Measurements from ENCODE around the gene METTL3.

The METTL3 gene

GRCh38 chr14:21526672-21527317 lies 15.7 kb upstream of the METTL3 start:
- TF ChIP-seq CTCF (IDR thresholded peaks at IDR 0.05; ENCODE audit: low read depth, low read length, missing control alignments): no peak
- no peak for DNase-seq (ENCODE audit: low read depth)
- in situ Hi-C loops (cut with HindIII; ENCODE audit: low sequenced_read_pairs): no loop called here
- peak overlapping the region; percentile 73 for H3K4me3 ChIP-seq (ENCODE audit: low read depth, low read length)

- peak within 1 kb of the TSS; percentile 73 for H3K4me3 ChIP-seq (ENCODE audit: low read depth, low read length)
- TF ChIP-seq CTCF (IDR thresholded peaks at IDR 0.05; ENCODE audit: low read depth, low read length, missing control alignments): no peak
- in situ Hi-C loops (cut with HindIII; ENCODE audit: low sequenced_read_pairs): no loop called here
These were observed 15.0 kb upstream of the METTL3 start, which contains the start of gene SALL2 for GRCh38 chr14:21525962-21526671. Gene SALL2 (minus strand): TSS chr14:21526346. CDS start chr14:21526127, 219 bp downstream.

GRCh38 chr14:21525571-21525961 lies 14.4 kb upstream of the METTL3 start:
- no peak for TF ChIP-seq CTCF (IDR thresholded peaks at IDR 0.05; ENCODE audit: low read depth, low read length, missing control alignments)
- in situ Hi-C loops (cut with HindIII; ENCODE audit: low sequenced_read_pairs): no loop called here
- no peak for DNase-seq (ENCODE audit: low read depth)
- peak overlapping the region; percentile 73 for H3K4me3 ChIP-seq (ENCODE audit: low read depth, low read length)

More at GRCh38 chr14:21525962-21526671, 15.0 kb upstream of the METTL3 start, which contains the start of gene SALL2:
- peak; percentile 33 for DNase-seq (ENCODE audit: low read depth)

- in situ Hi-C loops (cut with HindIII; ENCODE audit: low sequenced_read_pairs): no loop called here
- peak overlapping the region; percentile 73 for H3K4me3 ChIP-seq (ENCODE audit: low read depth, low read length)
- TF ChIP-seq CTCF (IDR thresholded peaks at IDR 0.05; ENCODE audit: low read depth, low read length, missing control alignments): no peak
- no peak for DNase-seq (ENCODE audit: low read depth)
These were observed 13.7 kb upstream of the METTL3 start for GRCh38 chr14:21524575-21525490.

- no peak overlapping the region for H3K4me3 ChIP-seq (ENCODE audit: low read depth, low read length)
- in situ Hi-C loops (cut with HindIII; ENCODE audit: low sequenced_read_pairs): no loop called here
- DNase-seq (ENCODE audit: low read depth): no peak
- no peak for TF ChIP-seq CTCF (IDR thresholded peaks at IDR 0.05; ENCODE audit: low read depth, low read length, missing control alignments)
These were observed 12.1 kb upstream of the METTL3 start for GRCh38 chr14:21523203-21523602.

- DNase-seq (ENCODE audit: low read depth): no peak
These were observed 10.4 kb upstream of the METTL3 start for GRCh38 chr14:21521501-21521900.

More at GRCh38 chr14:21521501-21521900, 10.4 kb upstream of the METTL3 start:
- in situ Hi-C loops (cut with HindIII; ENCODE audit: low sequenced_read_pairs): no loop called here
- TF ChIP-seq CTCF (IDR thresholded peaks at IDR 0.05; ENCODE audit: low read depth, low read length, missing control alignments): no peak
- H3K4me3 ChIP-seq (ENCODE audit: low read depth, low read length): no peak overlapping the region

All from astrocyte of the cerebellum (primary cell).